Panc1 (cell line): ENCODE results near the gene ADGRL1.

ENCODE experiments used
- CTCF ChIP-seq: fragments of 450-650 bp; IDR thresholded peaks from 2 replicates; pipeline ENCODE4 v1.5.1; 2017; ENCODE audit warnings: mild to moderate bottlenecking
- SIN3A ChIP-seq: IDR thresholded peaks from 2 replicates; pipeline ENCODE4 v1.6.1; 2012; ENCODE audit warnings: low read depth, mild to moderate bottlenecking, low read length, moderate library complexity, borderline replicate concordance; ENCODE audit not compliant: insufficient read depth

GRCh38 chr19:14159059-14159458 is 46.9 kb downstream of the ADGRL1 start:
- no peak for TF ChIP-seq SIN3A
- TF ChIP-seq CTCF, result no peak
